Endodermal cell (in vitro differentiated cells): ENCODE measurements around the gene PARP15. TPM values are rescaled to one million over a fixed set of nuclear protein-coding genes. Genes with fewer than 3 reads are reported as not detected.

ENCODE experiments used
- DNase-seq: peaks from one replicate; pipeline ENCODE4 v3.0.0-alpha.2; 2017
- H3K27ac ChIP-seq: 2 replicates; pipeline ENCODE4 v1.5.1; 2013; ENCODE audit warnings: mild to moderate bottlenecking, low read depth, low read length, moderate library complexity
- H3K27me3 ChIP-seq: 2 replicates; pipeline ENCODE4 v1.6.1; 2013; ENCODE audit warnings: mild to moderate bottlenecking, low read length, moderate library complexity; ENCODE audit not compliant: insufficient read depth, control insufficient read depth, poor library complexity, severe bottlenecking
- H3K36me3 ChIP-seq: 2 replicates; pipeline ENCODE4 v1.7.0; 2013; ENCODE audit warnings: mild to moderate bottlenecking, low read length, moderate library complexity; ENCODE audit not compliant: control insufficient read depth, insufficient read depth
- H3K4me1 ChIP-seq: one replicate; pipeline ENCODE4 v1.7.0; 2013; ENCODE audit warnings: low read length; ENCODE audit not compliant: control insufficient read depth, insufficient read depth
- H3K4me3 ChIP-seq: 2 replicates; pipeline ENCODE4 v1.5.1; 2013; ENCODE audit warnings: mild to moderate bottlenecking, low read length, moderate library complexity
- H3K9ac ChIP-seq: 2 replicates; pipeline ENCODE4 v1.6.1; 2013; ENCODE audit warnings: mild to moderate bottlenecking, low read length, moderate library complexity; ENCODE audit not compliant: poor library complexity, severe bottlenecking; ENCODE audit errors: extremely low read depth
- H3K9me3 ChIP-seq: 2 replicates; pipeline ENCODE4 v1.6.1; 2013; ENCODE audit warnings: mild to moderate bottlenecking, low read length, moderate library complexity; ENCODE audit not compliant: control insufficient read depth
- H3K27ac Mint-ChIP-seq: 2 replicates; pipeline ENCODE4 v1.8.0; 2020; ENCODE audit warnings: mixed read lengths
- H3K27me3 Mint-ChIP-seq: 2 replicates; pipeline ENCODE4 v1.8.0; 2021; ENCODE audit warnings: mild to moderate bottlenecking, mixed read lengths; ENCODE audit not compliant: insufficient read depth
- H3K36me3 Mint-ChIP-seq: 2 replicates; pipeline ENCODE4 v1.8.0; 2020; ENCODE audit warnings: low read depth, mixed read lengths
- H3K4me1 Mint-ChIP-seq: 2 replicates; pipeline ENCODE4 v1.8.0; 2020; ENCODE audit warnings: mixed read lengths
- H3K4me3 Mint-ChIP-seq: 2 replicates; pipeline ENCODE4 v1.8.0; 2020; ENCODE audit warnings: mild to moderate bottlenecking, moderate library complexity, mixed read lengths
- H3K9me3 Mint-ChIP-seq: 2 replicates; pipeline ENCODE4 v1.8.0; 2020; ENCODE audit warnings: mild to moderate bottlenecking, mixed read lengths
- WGBS, 2 experiments: methylation state at CpG; one replicate each; pipeline versions ENCODE4 v1.1.5 to v1.1.7; 2013; ENCODE audit warnings: missing lambda C conversion rate in 2 of 2, mixed read lengths in 1 of 2; ENCODE audit not compliant: insufficient coverage in 1 of 2, insufficient read length in 1 of 2; 5-methylcytosine and 5-hydroxymethylcytosine counted together
- total RNA-seq, 2 donors: library from RNA; stranded (reverse); fragmentation: NEBNext Ultra II Directional in 1 of 2; extraction: Animal tissue kit (Norgen Biotek cat#: 25700) in 1 of 2; gene quantifications; 2 replicates in 1 of 2; 3 replicates in 1 of 2; pipeline ENCODE4 v1.2.1, GENCODE V29; 2021
- TF ChIP-seq, protein P1 (sequence below): fragments of 200-600 bp; sonication (generic); conservative IDR thresholded peaks from 2 replicates; pipeline ENCODE4 v1.5.0; 2021; ENCODE audit warnings: antibody characterized with exemption, mild to moderate bottlenecking

The PARP15 gene
- total RNA-seq, 2 donors from 2014 or later, result 0.18 to 0.44 TPM

DNA sequence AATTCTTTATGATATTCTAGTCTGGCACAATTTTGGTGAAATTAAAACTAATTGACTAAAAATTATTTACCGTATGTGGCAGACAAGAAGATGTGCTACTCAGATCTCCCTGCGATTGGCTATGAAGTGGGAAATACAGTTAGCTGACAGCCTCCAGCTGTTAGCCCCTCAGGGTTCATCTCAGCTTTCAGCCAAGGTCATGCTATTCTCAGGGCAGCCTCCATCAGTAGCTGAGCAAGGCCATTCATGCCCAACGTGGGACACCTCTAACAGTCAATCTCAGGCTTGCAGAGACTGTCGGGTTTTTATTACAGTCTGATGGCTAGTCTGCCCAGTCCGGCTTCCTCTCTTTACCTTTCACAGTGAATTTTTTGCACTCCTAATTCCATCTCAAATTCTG is 20.1 kb upstream of the PARP15 start:
- DNase-seq, result peak; percentile 18
- Histone ChIP-seq H3K27ac (no peak overlapping the region), H3K4me3 (no peak overlapping the region), H3K4me1 (no peaks in the 10 kb centered on the region), H3K9ac (no peak overlapping the region), H3K9me3 (no peaks in the 10 kb centered on the region), H3K36me3 (no peaks in the 10 kb centered on the region), H3K27me3 (no peaks in the 10 kb centered on the region)
- 57 to 93% methylated on average over 3 to 5 of the region's 5 CpGs for WGBS, 2 experiments
- TF ChIP-seq, protein P1, sequence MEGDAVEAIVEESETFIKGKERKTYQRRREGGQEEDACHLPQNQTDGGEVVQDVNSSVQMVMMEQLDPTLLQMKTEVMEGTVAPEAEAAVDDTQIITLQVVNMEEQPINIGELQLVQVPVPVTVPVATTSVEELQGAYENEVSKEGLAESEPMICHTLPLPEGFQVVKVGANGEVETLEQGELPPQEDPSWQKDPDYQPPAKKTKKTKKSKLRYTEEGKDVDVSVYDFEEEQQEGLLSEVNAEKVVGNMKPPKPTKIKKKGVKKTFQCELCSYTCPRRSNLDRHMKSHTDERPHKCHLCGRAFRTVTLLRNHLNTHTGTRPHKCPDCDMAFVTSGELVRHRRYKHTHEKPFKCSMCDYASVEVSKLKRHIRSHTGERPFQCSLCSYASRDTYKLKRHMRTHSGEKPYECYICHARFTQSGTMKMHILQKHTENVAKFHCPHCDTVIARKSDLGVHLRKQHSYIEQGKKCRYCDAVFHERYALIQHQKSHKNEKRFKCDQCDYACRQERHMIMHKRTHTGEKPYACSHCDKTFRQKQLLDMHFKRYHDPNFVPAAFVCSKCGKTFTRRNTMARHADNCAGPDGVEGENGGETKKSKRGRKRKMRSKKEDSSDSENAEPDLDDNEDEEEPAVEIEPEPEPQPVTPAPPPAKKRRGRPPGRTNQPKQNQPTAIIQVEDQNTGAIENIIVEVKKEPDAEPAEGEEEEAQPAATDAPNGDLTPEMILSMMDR, result no peak
- no peaks in the 10 kb centered on the region for H3K36me3 Mint-ChIP-seq
- peaks cover 13% of the 10 kb centered on the region for H3K4me1 Mint-ChIP-seq
- H3K27me3 Mint-ChIP-seq, result no peaks in the 10 kb centered on the region
- H3K9me3 Mint-ChIP-seq, result no peaks in the 10 kb centered on the region
- H3K4me3 Mint-ChIP-seq, result no peak overlapping the region
- H3K27ac Mint-ChIP-seq, result no peak overlapping the region

- Mint-ChIP-seq H3K27me3 (no peaks in the 10 kb centered on the region), H3K4me3 (no peak overlapping the region), H3K9me3 (no peaks in the 10 kb centered on the region), H3K36me3 (no peaks in the 10 kb centered on the region), H3K27ac (no peak overlapping the region), H3K4me1 (peaks cover 15% of the 10 kb centered on the region)
- no peak overlapping the region for H3K4me3 ChIP-seq
- no peaks in the 10 kb centered on the region for H3K36me3 ChIP-seq
- TF ChIP-seq, protein P1, result no peak
- no peak overlapping the region for H3K27ac ChIP-seq
- peak; percentile 18 for DNase-seq
- H3K9me3 ChIP-seq, result no peaks in the 10 kb centered on the region
- WGBS, 2 experiments, result 89 to 96% methylated on average over 6 of the region's 6 CpGs
- no peak overlapping the region for H3K9ac ChIP-seq
- H3K27me3 ChIP-seq, result peaks cover 2% of the 10 kb centered on the region
- H3K4me1 ChIP-seq, result no peaks in the 10 kb centered on the region
These were observed 18.8 kb upstream of the PARP15 start for GRCh38 chr3:122558605-122559004.

DNA sequence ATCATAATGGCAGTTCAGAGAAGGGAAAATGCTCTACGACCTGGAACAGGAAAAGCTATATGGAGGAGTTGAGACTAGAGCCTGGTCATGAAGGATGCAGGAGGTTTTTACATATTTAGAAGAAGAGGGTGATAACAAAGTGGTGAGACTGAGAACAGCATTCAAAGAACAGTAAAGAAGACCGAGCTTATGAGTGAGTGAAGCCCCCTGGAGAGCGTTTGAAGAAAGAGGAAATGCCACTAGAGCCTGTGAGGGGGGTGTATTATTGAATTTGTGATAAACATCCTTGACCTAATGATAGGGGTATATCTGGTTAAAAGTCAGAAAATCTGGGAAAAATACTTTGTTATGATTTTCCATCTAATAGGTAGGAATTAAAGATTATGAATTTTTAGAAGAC is 17.5 kb upstream of the PARP15 start:
- Mint-ChIP-seq H3K4me3 (no peak overlapping the region), H3K27me3 (no peaks in the 10 kb centered on the region), H3K4me1 (peaks cover 21% of the 10 kb centered on the region), H3K9me3 (no peaks in the 10 kb centered on the region), H3K27ac (peak overlapping the region; percentile 1), H3K36me3 (no peaks in the 10 kb centered on the region)
- H3K27ac ChIP-seq, result no peak overlapping the region
- H3K4me1 ChIP-seq, result no peaks in the 10 kb centered on the region
- H3K27me3 ChIP-seq, result peaks cover 7% of the 10 kb centered on the region
- no peak overlapping the region for H3K9ac ChIP-seq
- no peak overlapping the region for H3K4me3 ChIP-seq
- TF ChIP-seq, protein P1, result no peak
- 57 to 74% methylated on average over 3 of the region's 3 CpGs for WGBS, 2 experiments
- DNase-seq, result no peak
- no peaks in the 10 kb centered on the region for H3K9me3 ChIP-seq
- no peaks in the 10 kb centered on the region for H3K36me3 ChIP-seq
